Lung (tissue), 12 donors: ENCODE measurements around the gene SLC19A2. TPM values are rescaled to one million over a fixed set of nuclear protein-coding genes. Genes with fewer than 3 reads are reported as not detected.
A peak's percentile ranks its signal among the peaks of the same experiment; 100 is the strongest.

Source experiments
- ATAC-seq: fragments of 200-7000 bp; cut with Tn5 transposase; one replicate; pipeline ENCODE4 v1.9.1; 2020; ENCODE audit warnings: moderate number of reproducible peaks; ENCODE audit not compliant: insufficient read depth, low FRiP score
- DNase-seq, 3 donors: peaks; one replicate each; pipeline ENCODE4 v3.0.0-alpha.2; 2013 to 2017
- H3K27ac ChIP-seq, 2 donors: one replicate each; pipeline ENCODE4 v1.5.1; 2013; ENCODE audit warnings: mild to moderate bottlenecking in 2 of 2, moderate library complexity in 2 of 2, control low read depth in 1 of 2, inconsistent platforms in 1 of 2, low read depth in 1 of 2, low read length in 1 of 2
- H3K27me3 ChIP-seq, 3 donors: one replicate each; pipeline ENCODE4 v1.5.1; 2013; ENCODE audit warnings: low read length in 2 of 3; ENCODE audit not compliant: control insufficient read depth in 3 of 3, insufficient read depth in 3 of 3
- H3K36me3 ChIP-seq, 4 donors: one replicate each; pipeline ENCODE4 v1.5.1; 2013; ENCODE audit warnings: low read length in 4 of 4, mild to moderate bottlenecking in 1 of 4, moderate library complexity in 1 of 4; ENCODE audit not compliant: control insufficient read depth in 4 of 4, insufficient read depth in 4 of 4
- H3K4me1 ChIP-seq, 5 donors: one replicate each; pipeline ENCODE4 v1.5.1; 2013; ENCODE audit warnings: low read length in 5 of 5, mild to moderate bottlenecking in 2 of 5, moderate library complexity in 1 of 5; ENCODE audit not compliant: control insufficient read depth in 5 of 5, insufficient read depth in 5 of 5
- H3K4me3 ChIP-seq: one replicate; pipeline ENCODE4 v1.5.1; 2013; ENCODE audit warnings: mild to moderate bottlenecking, control low read depth, moderate library complexity
- H3K9ac ChIP-seq, 2 donors: one replicate each; pipeline ENCODE4 v1.5.1; 2013; ENCODE audit warnings: low read length in 2 of 2, control low read depth in 1 of 2; ENCODE audit not compliant: insufficient read depth in 1 of 2
- H3K9me3 ChIP-seq, 4 donors: one replicate each; pipeline ENCODE4 v1.5.1; 2013; ENCODE audit warnings: low read length in 3 of 4, mild to moderate bottlenecking in 1 of 4, moderate library complexity in 1 of 4; ENCODE audit not compliant: control insufficient read depth in 4 of 4, insufficient read depth in 3 of 4
- CTCF ChIP-seq: IDR thresholded peaks from 2 replicates; pipeline ENCODE4 v1.5.1; 2012; ENCODE audit warnings: mild to moderate bottlenecking; ENCODE audit errors: control extremely low read depth, extremely low read depth
- WGBS, 2 donors: extraction: QIAGEN DNeasy Blood & Tissue Kit; methylation state at CpG; one replicate each; pipeline ENCODE4 v1.1.7; 2013; 5-methylcytosine and 5-hydroxymethylcytosine counted together
- polyA plus RNA-seq, 2 donors: library from polyadenylated mRNA; stranded (reverse); fragments of 200-250 nt; gene quantifications; one replicate each; pipeline ENCODE4 v1.2.1, GENCODE V29; 2013
- total RNA-seq, 2 donors: library from RNA; depleted of rRNA in 1 of 2; stranded (reverse); fragments of >200 nt in 1 of 2; gene quantifications; one replicate each; pipeline ENCODE4 v1.2.1, GENCODE V29; 2014 to 2021
- donor health status: control.
- donor health status: control.
- donor health status: Bipolar disorder and iron deficiency.
- donor health status: healthy.
- donor health status: DM: yes; HTN: yes; CAD: no.

SLC19A2 gene
- total and polyA plus RNA-seq, 4 donors, result 15.6 to 23.1 (median 17.4) TPM

GRCh38 chr1:169487133-169487532, 1.4 kb upstream of the SLC19A2 start:
- DNase-seq (peak in 1 of 3 donors; percentile 18), ATAC-seq (no peak)
- Histone ChIP-seq H3K27ac (peak overlapping the region in 1 of 2 donors; percentile 95), H3K36me3 (no peaks in the 10 kb centered on the region), H3K4me3 (no peak overlapping the region), H3K27me3 (no peaks in the 10 kb centered on the region), H3K9me3 (no peaks in the 10 kb centered on the region), H3K9ac (peak overlapping the region in 1 of 2 donors; percentile 97), H3K4me1 (peaks cover 0 to 35% (median 9%) of the 10 kb centered on the region in 5 donors)
- no peak for TF ChIP-seq CTCF
- 84 to 86% methylated on average over 5 of the region's 5 CpGs for WGBS, 2 donors

- no peaks in the 10 kb centered on the region for H3K27me3 ChIP-seq
- 1 to 3% methylated on average over 14 of the region's 14 CpGs for WGBS, 2 donors
- peak overlapping the region; percentile 95 to 98 for H3K27ac ChIP-seq
- H3K4me1 ChIP-seq, result peaks cover 0 to 28% (median 9%) of the 10 kb centered on the region in 5 donors
- peak overlapping the region; percentile 42 for H3K4me3 ChIP-seq
- peak; percentile 15 to 69 (median 55) for DNase-seq
- TF ChIP-seq CTCF, result no peak
- no peaks in the 10 kb centered on the region for H3K9me3 ChIP-seq
- ATAC-seq, result no peak
- no peaks in the 10 kb centered on the region for H3K36me3 ChIP-seq
- peak overlapping the region; percentile 50 to 97 for H3K9ac ChIP-seq
Observed at GRCh38 chr1:169486281-169487051, 722 bp upstream of the SLC19A2 start.

GRCh38 chr1:169484683-169485430, 887 bp downstream of the SLC19A2 start:
- Histone ChIP-seq H3K9me3 (no peaks in the 10 kb centered on the region), H3K36me3 (no peaks in the 10 kb centered on the region), H3K4me3 (peak overlapping the region; percentile 88), H3K27me3 (no peaks in the 10 kb centered on the region), H3K4me1 (peaks cover 0 to 28% (median 9%) of the 10 kb centered on the region in 5 donors), H3K9ac (peak overlapping the region; percentile 75 to 83), H3K27ac (peak overlapping the region; percentile 95 to 98)
- ATAC-seq (peak; percentile 49), DNase-seq (peak; percentile 70 to 80 (median 77))
- WGBS, 2 donors, result 13 to 15% methylated on average over 15 of the region's 15 CpGs
- TF ChIP-seq CTCF, result no peak
